Activated CD8-positive, alpha-beta T cell treated with anti-CD3 and anti-CD28 coated beads for 36 hours (primary cell): ENCODE results near the gene DBH. TPM values are rescaled to one million over a fixed set of nuclear protein-coding genes. Genes with fewer than 3 reads are reported as not detected.

Experiments
- ATAC-seq: fragments of 200-7000 bp; cut with Tn5 transposase; one replicate; pipeline ENCODE4 v1.10.0; 2021; ENCODE audit warnings: mild to moderate bottlenecking, moderate library complexity
- CTCF ChIA-PET: fragments of 350-600 bp; sonication (Branson Sonifier 250); formaldehyde crosslinking; loops from one replicate; lab custom pipeline; 2021; ENCODE audit warnings: antibody characterized with exemption; lab: Charles Lee
- POLR2A ChIA-PET: fragments of 350-600 bp; sonication (Branson Sonifier 250); formaldehyde crosslinking; loops from one replicate; lab custom pipeline; 2021; ENCODE audit warnings: antibody characterized with exemption; lab: Charles Lee
- DNase-seq: peaks from one replicate; pipeline ENCODE4 v3.0.0-alpha.2; 2020
- H3K27ac Mint-ChIP-seq: one replicate; pipeline ENCODE4 v1.8.0; 2021; ENCODE audit warnings: mild to moderate bottlenecking, mixed read lengths
- H3K27me3 Mint-ChIP-seq: one replicate; pipeline ENCODE4 v1.8.0; 2021; ENCODE audit warnings: mixed read lengths
- H3K36me3 Mint-ChIP-seq: one replicate; pipeline ENCODE4 v1.8.0; 2021; ENCODE audit warnings: low read depth, mixed read lengths
- H3K4me1 Mint-ChIP-seq: one replicate; pipeline ENCODE4 v1.8.0; 2021; ENCODE audit warnings: low read depth, mixed read lengths
- H3K4me3 Mint-ChIP-seq: one replicate; pipeline ENCODE4 v1.8.0; 2021; ENCODE audit warnings: mild to moderate bottlenecking, moderate library complexity, mixed read lengths
- H3K9me3 Mint-ChIP-seq: one replicate; pipeline ENCODE4 v1.8.0; 2021; ENCODE audit warnings: mixed read lengths
- intact Hi-C: fragments of 100-400 bp; cut with micrococcal nuclease; formaldehyde crosslinking; loops from one replicate; pipeline ENCODE4 v1.10.0; 2022
- total RNA-seq, 2 experiments: library from RNA; stranded (reverse); gene quantifications; one replicate each; pipeline ENCODE4 v1.2.3, GENCODE V29; 2021
- TF ChIP-seq, protein P1 (sequence below): fragments of 200-600 bp; IDR thresholded peaks from one replicate; pipeline ENCODE4 v1.8.0; 2022; ENCODE audit warnings: antibody characterized with exemption, mild to moderate bottlenecking

Gene DBH
- total RNA-seq, 2 experiments from 2014 or later: not detected

GRCh38 chr9:133632806-133633680, 3.1 kb upstream of the DBH start:
- TF ChIP-seq, protein P1, sequence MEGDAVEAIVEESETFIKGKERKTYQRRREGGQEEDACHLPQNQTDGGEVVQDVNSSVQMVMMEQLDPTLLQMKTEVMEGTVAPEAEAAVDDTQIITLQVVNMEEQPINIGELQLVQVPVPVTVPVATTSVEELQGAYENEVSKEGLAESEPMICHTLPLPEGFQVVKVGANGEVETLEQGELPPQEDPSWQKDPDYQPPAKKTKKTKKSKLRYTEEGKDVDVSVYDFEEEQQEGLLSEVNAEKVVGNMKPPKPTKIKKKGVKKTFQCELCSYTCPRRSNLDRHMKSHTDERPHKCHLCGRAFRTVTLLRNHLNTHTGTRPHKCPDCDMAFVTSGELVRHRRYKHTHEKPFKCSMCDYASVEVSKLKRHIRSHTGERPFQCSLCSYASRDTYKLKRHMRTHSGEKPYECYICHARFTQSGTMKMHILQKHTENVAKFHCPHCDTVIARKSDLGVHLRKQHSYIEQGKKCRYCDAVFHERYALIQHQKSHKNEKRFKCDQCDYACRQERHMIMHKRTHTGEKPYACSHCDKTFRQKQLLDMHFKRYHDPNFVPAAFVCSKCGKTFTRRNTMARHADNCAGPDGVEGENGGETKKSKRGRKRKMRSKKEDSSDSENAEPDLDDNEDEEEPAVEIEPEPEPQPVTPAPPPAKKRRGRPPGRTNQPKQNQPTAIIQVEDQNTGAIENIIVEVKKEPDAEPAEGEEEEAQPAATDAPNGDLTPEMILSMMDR: no peak
- no peak overlapping the region for H3K4me3 Mint-ChIP-seq
- intact Hi-C loops: no loop called here
- no peaks in the 10 kb centered on the region for H3K9me3 Mint-ChIP-seq
- POLR2A ChIA-PET: interaction anchor here (0.6 kb wide), 1 partner anchor 56 kb away, joined by 3 read pairs; no protein-coding TSS in a partner anchor
- H3K27ac Mint-ChIP-seq: no peak overlapping the region
- ATAC-seq: no peak
- no peaks in the 10 kb centered on the region for H3K27me3 Mint-ChIP-seq
- no peaks in the 10 kb centered on the region for H3K36me3 Mint-ChIP-seq
- H3K4me1 Mint-ChIP-seq: no peaks in the 10 kb centered on the region
- DNase-seq: no peak
- CTCF ChIA-PET: no interaction called here

GRCh38 chr9:133633681-133634080, 2.5 kb upstream of the DBH start:
- ATAC-seq: no peak
- H3K27me3 Mint-ChIP-seq: no peaks in the 10 kb centered on the region
- H3K4me3 Mint-ChIP-seq: no peak overlapping the region
- intact Hi-C loops: no loop called here
- no peak for DNase-seq
- H3K36me3 Mint-ChIP-seq: no peaks in the 10 kb centered on the region
- H3K9me3 Mint-ChIP-seq: no peaks in the 10 kb centered on the region
- CTCF ChIA-PET: no interaction called here
- no peak overlapping the region for H3K27ac Mint-ChIP-seq
- TF ChIP-seq, protein P1: no peak
- POLR2A ChIA-PET: no interaction called here
- H3K4me1 Mint-ChIP-seq: no peaks in the 10 kb centered on the region

DNA sequence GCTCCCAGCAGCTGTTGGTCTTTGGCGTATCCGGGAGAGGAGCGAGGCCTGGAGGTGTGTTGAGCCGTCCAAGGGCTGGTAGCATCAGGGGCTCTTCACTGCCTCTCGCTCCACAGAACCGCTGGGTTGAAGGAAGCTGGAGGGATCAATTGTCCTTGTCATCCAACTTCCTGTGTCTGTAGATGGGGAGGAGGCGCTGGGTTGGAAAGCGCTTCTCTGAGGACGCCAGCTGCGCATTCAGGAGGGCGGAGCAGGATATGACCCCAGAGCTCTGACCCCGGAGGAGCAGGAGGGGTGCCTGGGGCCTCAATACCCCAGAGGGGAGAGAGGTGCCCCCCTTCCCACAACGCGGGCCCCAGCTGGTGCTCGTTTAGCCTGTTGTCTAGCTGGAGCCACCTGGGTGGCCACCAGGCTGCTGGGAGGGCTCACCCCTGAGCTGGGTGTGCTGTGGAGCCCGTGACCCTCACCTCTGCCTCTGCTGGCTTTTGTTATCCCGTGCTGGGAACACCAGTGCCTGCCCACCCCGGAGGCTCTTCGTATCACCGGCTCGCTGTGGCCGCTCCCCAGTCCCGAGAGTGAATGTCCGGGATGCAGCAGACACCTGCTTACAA, 2.0 kb upstream of the DBH start:
- DNase-seq: no peak
- no peaks in the 10 kb centered on the region for H3K27me3 Mint-ChIP-seq

GRCh38 chr9:133635098-133635497, 1.1 kb upstream of the DBH start:
- POLR2A ChIA-PET: no interaction called here

More for the DNA sequence above, 2.0 kb upstream of the DBH start:
- no peak overlapping the region for H3K27ac Mint-ChIP-seq
- H3K9me3 Mint-ChIP-seq: no peaks in the 10 kb centered on the region
- intact Hi-C loops: no loop called here
- ChIA-PET POLR2A (no interaction called here), CTCF (no interaction called here)
- no peaks in the 10 kb centered on the region for H3K4me1 Mint-ChIP-seq
- H3K36me3 Mint-ChIP-seq: no peaks in the 10 kb centered on the region
- no peak overlapping the region for H3K4me3 Mint-ChIP-seq
- TF ChIP-seq, protein P1: no peak
- ATAC-seq: no peak

More at GRCh38 chr9:133635098-133635497, 1.1 kb upstream of the DBH start:
- Mint-ChIP-seq H3K4me1 (no peaks in the 10 kb centered on the region), H3K4me3 (no peak overlapping the region), H3K36me3 (no peaks in the 10 kb centered on the region), H3K27ac (no peak overlapping the region), H3K27me3 (no peaks in the 10 kb centered on the region), H3K9me3 (no peaks in the 10 kb centered on the region)
- CTCF ChIA-PET: interaction anchor here (1.2 to 1.7 kb wide), 2 partner anchors 31 to 45 kb away, joined by 3 to 4 read pairs; no protein-coding TSS in a partner anchor
- intact Hi-C loops: no loop called here
- ATAC-seq (no peak), DNase-seq (no peak)
- TF ChIP-seq, protein P1: no peak
